ENCODE results near the gene SIK1. TPM values are rescaled to one million over a fixed set of nuclear protein-coding genes. Genes with fewer than 3 reads are reported as not detected.

The SIK1 gene
- polyA plus RNA-seq, 2 donors: 1.3 to 4.6 TPM

GRCh38 chr21:43369596-43370090 is 57.3 kb downstream of the SIK1 start:
- peaks cover 3 to 34% of the 10 kb centered on the region in 2 donors for H3K4me1 ChIP-seq (ENCODE audit: control insufficient read depth in 2 of 2, insufficient read depth in 2 of 2, low read length in 1 of 2)
- H3K4me3 ChIP-seq (ENCODE audit: low read depth in 1 of 2, low read length in 2 of 2): no peak overlapping the region
- H3K36me3 ChIP-seq (ENCODE audit: control insufficient read depth in 2 of 2, insufficient read depth in 2 of 2, low read length in 1 of 2): no peaks in the 10 kb centered on the region

GRCh38 chr21:43369124-43369523 is 57.8 kb downstream of the SIK1 start:
- Histone ChIP-seq H3K4me3 (ENCODE audit: low read depth in 1 of 2, low read length in 2 of 2) (no peak overlapping the region), H3K4me1 (ENCODE audit: control insufficient read depth in 2 of 2, insufficient read depth in 2 of 2, low read length in 1 of 2) (peaks cover 3 to 34% of the 10 kb centered on the region in 2 donors), H3K36me3 (ENCODE audit: control insufficient read depth in 2 of 2, insufficient read depth in 2 of 2, low read length in 1 of 2) (no peaks in the 10 kb centered on the region), H3K9me3 (ENCODE audit: control insufficient read depth in 2 of 2, insufficient read depth in 1 of 2, low read depth in 1 of 2, low read length in 1 of 2) (no peaks in the 10 kb centered on the region), H3K27ac (ENCODE audit: low read depth in 2 of 2, low read length in 1 of 2) (no peak overlapping the region), H3K27me3 (ENCODE audit: control insufficient read depth in 1 of 2, insufficient read depth in 2 of 2, low read length in 2 of 2) (no peaks in the 10 kb centered on the region)
- 50 to 63% methylated on average over 14 of the region's 14 CpGs for WGBS, 2 donors

More at GRCh38 chr21:43369596-43370090, 57.3 kb downstream of the SIK1 start:
- no peaks in the 10 kb centered on the region for H3K9me3 ChIP-seq (ENCODE audit: control insufficient read depth in 2 of 2, insufficient read depth in 1 of 2, low read depth in 1 of 2, low read length in 1 of 2)
- WGBS, 2 donors: 47 to 65% methylated on average over 17 to 18 of the region's 18 CpGs
- H3K27ac ChIP-seq (ENCODE audit: low read depth in 2 of 2, low read length in 1 of 2): peak overlapping the region; percentile 77 to 82
- H3K27me3 ChIP-seq (ENCODE audit: control insufficient read depth in 1 of 2, insufficient read depth in 2 of 2, low read length in 2 of 2): no peaks in the 10 kb centered on the region

- peaks cover 3 to 31% of the 10 kb centered on the region in 2 donors for H3K4me1 ChIP-seq (ENCODE audit: control insufficient read depth in 2 of 2, insufficient read depth in 2 of 2, low read length in 1 of 2)
- no peak overlapping the region for H3K4me3 ChIP-seq (ENCODE audit: low read depth in 1 of 2, low read length in 2 of 2)
- H3K27me3 ChIP-seq (ENCODE audit: control insufficient read depth in 1 of 2, insufficient read depth in 2 of 2, low read length in 2 of 2): no peaks in the 10 kb centered on the region
- no peak overlapping the region for H3K27ac ChIP-seq (ENCODE audit: low read depth in 2 of 2, low read length in 1 of 2)
- 90 to 92% methylated on average over 6 of the region's 6 CpGs for WGBS, 2 donors
- H3K36me3 ChIP-seq (ENCODE audit: control insufficient read depth in 2 of 2, insufficient read depth in 2 of 2, low read length in 1 of 2): no peaks in the 10 kb centered on the region
- no peaks in the 10 kb centered on the region for H3K9me3 ChIP-seq (ENCODE audit: control insufficient read depth in 2 of 2, insufficient read depth in 1 of 2, low read depth in 1 of 2, low read length in 1 of 2)
These were observed 58.2 kb downstream of the SIK1 start for GRCh38 chr21:43368685-43369084.

- Histone ChIP-seq H3K27me3 (ENCODE audit: control insufficient read depth in 1 of 2, insufficient read depth in 2 of 2, low read length in 2 of 2) (no peaks in the 10 kb centered on the region), H3K4me3 (ENCODE audit: low read depth in 1 of 2, low read length in 2 of 2) (no peak overlapping the region), H3K36me3 (ENCODE audit: control insufficient read depth in 2 of 2, insufficient read depth in 2 of 2, low read length in 1 of 2) (no peaks in the 10 kb centered on the region), H3K9me3 (ENCODE audit: control insufficient read depth in 2 of 2, insufficient read depth in 1 of 2, low read depth in 1 of 2, low read length in 1 of 2) (no peaks in the 10 kb centered on the region), H3K27ac (ENCODE audit: low read depth in 2 of 2, low read length in 1 of 2) (no peak overlapping the region), H3K4me1 (ENCODE audit: control insufficient read depth in 2 of 2, insufficient read depth in 2 of 2, low read length in 1 of 2) (peaks cover 3 to 26% of the 10 kb centered on the region in 2 donors)
- 83 to 88% methylated on average over 4 of the region's 4 CpGs for WGBS, 2 donors
These were observed 59.1 kb downstream of the SIK1 start for GRCh38 chr21:43367859-43368258.

- H3K27ac ChIP-seq (ENCODE audit: low read depth in 2 of 2, low read length in 1 of 2): no peak overlapping the region
- H3K4me1 ChIP-seq (ENCODE audit: control insufficient read depth in 2 of 2, insufficient read depth in 2 of 2, low read length in 1 of 2): peaks cover under 1 to 25% of the 10 kb centered on the region in 2 donors
- 48 to 68% methylated on average over 16 of the region's 16 CpGs for WGBS, 2 donors
- no peaks in the 10 kb centered on the region for H3K27me3 ChIP-seq (ENCODE audit: control insufficient read depth in 1 of 2, insufficient read depth in 2 of 2, low read length in 2 of 2)
- no peaks in the 10 kb centered on the region for H3K36me3 ChIP-seq (ENCODE audit: control insufficient read depth in 2 of 2, insufficient read depth in 2 of 2, low read length in 1 of 2)
- H3K4me3 ChIP-seq (ENCODE audit: low read depth in 1 of 2, low read length in 2 of 2): no peak overlapping the region
- no peaks in the 10 kb centered on the region for H3K9me3 ChIP-seq (ENCODE audit: control insufficient read depth in 2 of 2, insufficient read depth in 1 of 2, low read depth in 1 of 2, low read length in 1 of 2)
These were observed 59.6 kb downstream of the SIK1 start for GRCh38 chr21:43367296-43367695.

- Histone ChIP-seq H3K4me1 (ENCODE audit: control insufficient read depth in 2 of 2, insufficient read depth in 2 of 2, low read length in 1 of 2) (peaks cover 0 to 25% of the 10 kb centered on the region in 2 donors), H3K36me3 (ENCODE audit: control insufficient read depth in 2 of 2, insufficient read depth in 2 of 2, low read length in 1 of 2) (no peaks in the 10 kb centered on the region), H3K27ac (ENCODE audit: low read depth in 2 of 2, low read length in 1 of 2) (no peak overlapping the region), H3K9me3 (ENCODE audit: control insufficient read depth in 2 of 2, insufficient read depth in 1 of 2, low read depth in 1 of 2, low read length in 1 of 2) (no peaks in the 10 kb centered on the region), H3K4me3 (ENCODE audit: low read depth in 1 of 2, low read length in 2 of 2) (peak overlapping the region in 1 of 2 donors; percentile 4), H3K27me3 (ENCODE audit: control insufficient read depth in 1 of 2, insufficient read depth in 2 of 2, low read length in 2 of 2) (no peaks in the 10 kb centered on the region)
- WGBS, 2 donors: 87 to 89% methylated on average over 19 of the region's 19 CpGs
These were observed 60.3 kb downstream of the SIK1 start for GRCh38 chr21:43366656-43367055.

- Histone ChIP-seq H3K9me3 (ENCODE audit: control insufficient read depth in 2 of 2, insufficient read depth in 1 of 2, low read depth in 1 of 2, low read length in 1 of 2) (no peaks in the 10 kb centered on the region), H3K27me3 (ENCODE audit: control insufficient read depth in 1 of 2, insufficient read depth in 2 of 2, low read length in 2 of 2) (no peaks in the 10 kb centered on the region), H3K4me3 (ENCODE audit: low read depth in 1 of 2, low read length in 2 of 2) (no peak overlapping the region), H3K36me3 (ENCODE audit: control insufficient read depth in 2 of 2, insufficient read depth in 2 of 2, low read length in 1 of 2) (no peaks in the 10 kb centered on the region), H3K27ac (ENCODE audit: low read depth in 2 of 2, low read length in 1 of 2) (no peak overlapping the region), H3K4me1 (ENCODE audit: control insufficient read depth in 2 of 2, insufficient read depth in 2 of 2, low read length in 1 of 2) (peaks cover 0 to 30% of the 10 kb centered on the region in 2 donors)
- WGBS, 2 donors: 88 to 90% methylated on average over 20 of the region's 20 CpGs
These were observed 61.1 kb downstream of the SIK1 start for GRCh38 chr21:43365611-43366426.

- H3K27me3 ChIP-seq (ENCODE audit: control insufficient read depth in 1 of 2, insufficient read depth in 2 of 2, low read length in 2 of 2): no peaks in the 10 kb centered on the region
- no peak overlapping the region for H3K27ac ChIP-seq (ENCODE audit: low read depth in 2 of 2, low read length in 1 of 2)
- no peaks in the 10 kb centered on the region for H3K9me3 ChIP-seq (ENCODE audit: control insufficient read depth in 2 of 2, insufficient read depth in 1 of 2, low read depth in 1 of 2, low read length in 1 of 2)
- 73 to 83% methylated on average over 18 of the region's 18 CpGs for WGBS, 2 donors
- H3K36me3 ChIP-seq (ENCODE audit: control insufficient read depth in 2 of 2, insufficient read depth in 2 of 2, low read length in 1 of 2): no peaks in the 10 kb centered on the region
- no peak overlapping the region for H3K4me3 ChIP-seq (ENCODE audit: low read depth in 1 of 2, low read length in 2 of 2)
- peaks cover 0 to 32% of the 10 kb centered on the region in 2 donors for H3K4me1 ChIP-seq (ENCODE audit: control insufficient read depth in 2 of 2, insufficient read depth in 2 of 2, low read length in 1 of 2)
These were observed 62.0 kb downstream of the SIK1 start for GRCh38 chr21:43364851-43365424.
